Liver (tissue), 9 donors: ENCODE data around the gene CPNE5. TPM values are rescaled to one million over a fixed set of nuclear protein-coding genes. Genes with fewer than 3 reads are reported as not detected.

Experiments used
- DNase-seq: peaks from one replicate; pipeline ENCODE4 v3.0.0-alpha.2; 2017; ENCODE audit warnings: low spot score
- H3K27ac ChIP-seq, 2 donors: one replicate each; pipeline ENCODE4 v1.7.0; 2013; ENCODE audit warnings: inconsistent platforms in 2 of 2, low read length in 2 of 2, control low read depth in 1 of 2, low read depth in 1 of 2, mild to moderate bottlenecking in 1 of 2
- H3K27me3 ChIP-seq, 4 donors: one replicate each; pipeline versions ENCODE4 v1.6.1 to v1.7.0; 2013; ENCODE audit warnings: low read length in 3 of 4, inconsistent platforms in 1 of 4, mild to moderate bottlenecking in 1 of 4, moderate library complexity in 1 of 4; ENCODE audit not compliant: control insufficient read depth in 4 of 4, insufficient read depth in 4 of 4
- H3K36me3 ChIP-seq, 4 donors: one replicate each; pipeline versions ENCODE4 v1.6.1 to v1.7.0; 2013; ENCODE audit warnings: low read length in 3 of 4, mild to moderate bottlenecking in 3 of 4, low read depth in 1 of 4, moderate library complexity in 1 of 4; ENCODE audit not compliant: control insufficient read depth in 4 of 4, insufficient read depth in 3 of 4
- H3K4me1 ChIP-seq, 4 donors: one replicate each; pipeline versions ENCODE4 v1.6.1 to v1.7.0; 2013; ENCODE audit warnings: low read length in 3 of 4, mild to moderate bottlenecking in 3 of 4, moderate library complexity in 1 of 4; ENCODE audit not compliant: control insufficient read depth in 4 of 4, insufficient read depth in 4 of 4
- H3K4me3 ChIP-seq, 3 donors: one replicate each; pipeline versions ENCODE4 v1.6.1 to v1.7.0; 2013; ENCODE audit warnings: low read length in 3 of 3, control low read depth in 1 of 3, low read depth in 1 of 3, mild to moderate bottlenecking in 1 of 3
- H3K9ac ChIP-seq, 2 donors: one replicate each; pipeline ENCODE4 v1.7.0; 2013; ENCODE audit warnings: low read length in 2 of 2, mild to moderate bottlenecking in 2 of 2, moderate library complexity in 2 of 2, control low read depth in 1 of 2, low read depth in 1 of 2
- H3K9me3 ChIP-seq, 4 donors: one replicate each; pipeline versions ENCODE4 v1.6.1 to v1.7.0; 2013; ENCODE audit warnings: low read length in 3 of 4; ENCODE audit not compliant: control insufficient read depth in 4 of 4
- ATF3 ChIP-seq: IDR thresholded peaks from 2 replicates; pipeline ENCODE4 v1.6.1; 2016; ENCODE audit warnings: antibody characterized with exemption
- EGR1 ChIP-seq, 2 donors: IDR thresholded peaks; 2 replicates each; pipeline ENCODE4 v1.6.1; 2016 to 2018; ENCODE audit warnings: antibody characterized with exemption in 2 of 2, low read depth in 2 of 2
- FOXA2 ChIP-seq: IDR thresholded peaks from 2 replicates; pipeline ENCODE4 v1.6.1; 2016; ENCODE audit warnings: antibody characterized with exemption
- HNF4A ChIP-seq, 2 donors: conservative IDR thresholded peaks; 2 replicates each; pipeline ENCODE4 v1.6.1; 2016; ENCODE audit warnings: antibody characterized with exemption in 2 of 2, mild to moderate bottlenecking in 2 of 2
- HNF4G ChIP-seq: IDR thresholded peaks from 2 replicates; pipeline ENCODE4 v1.6.1; 2016; ENCODE audit warnings: antibody characterized with exemption
- JUND ChIP-seq, 2 donors: IDR thresholded peaks; 2 replicates each; pipeline ENCODE4 v1.6.1; 2016; ENCODE audit warnings: antibody characterized with exemption in 2 of 2
- MAX ChIP-seq: IDR thresholded peaks from 2 replicates; pipeline ENCODE4 v1.6.1; 2016; ENCODE audit warnings: antibody characterized with exemption
- RAD21 ChIP-seq, 2 donors: IDR thresholded peaks; 2 replicates each; pipeline ENCODE4 v1.6.1; 2016; ENCODE audit warnings: antibody characterized with exemption in 2 of 2, mild to moderate bottlenecking in 2 of 2
- REST ChIP-seq: IDR thresholded peaks from 2 replicates; pipeline ENCODE4 v1.6.1; 2016; ENCODE audit warnings: antibody characterized with exemption, mild to moderate bottlenecking
- RXRA ChIP-seq, 2 donors: IDR thresholded peaks; 2 replicates each; pipeline ENCODE4 v1.6.1; 2017 to 2018; ENCODE audit warnings: antibody characterized with exemption in 2 of 2, mild to moderate bottlenecking in 1 of 2
- TAF1 ChIP-seq: conservative IDR thresholded peaks from 2 replicates; pipeline ENCODE4 v1.6.1; 2016; ENCODE audit warnings: antibody characterized with exemption, mild to moderate bottlenecking
- ZBTB33 ChIP-seq: IDR thresholded peaks from 2 replicates; pipeline ENCODE4 v1.6.1; 2016; ENCODE audit warnings: antibody characterized with exemption
- WGBS: extraction: QIAGEN DNeasy Blood & Tissue Kit; methylation state at CpG from one replicate; pipeline ENCODE4 v1.1.7; 2013; 5-methylcytosine and 5-hydroxymethylcytosine counted together
- polyA plus RNA-seq, 2 donors: library from polyadenylated mRNA; stranded (reverse) in 1 of 2; unstranded in 1 of 2; fragments of 200-250 nt in 1 of 2; fragments of >200 nt in 1 of 2; fragmentation: Nextera tagmentation in 1 of 2; extraction: Ambion mirVana in 1 of 2; gene quantifications; one replicate each; pipeline versions ENCODE4 v1.2.1 to v1.2.3, GENCODE V29; 2013 to 2015
- total RNA-seq, 2 donors: library from RNA; depleted of rRNA; stranded (reverse); fragments of >200 nt; gene quantifications; one replicate each; pipeline ENCODE4 v1.2.3, GENCODE V29; 2014
- donor health status: healthy.
- donor health status: healthy.
- donor health status: healthy.
- donor health status: healthy.
- donor health status: healthy.

The CPNE5 gene
- total and polyA plus RNA-seq, 4 donors: 0.24 to 1.1 (median 0.44) TPM

GRCh38 chr6:36793296-36793912 lies 45.8 kb downstream of the CPNE5 start:
- 70% methylated on average over 9 of the region's 9 CpGs for WGBS
- no peak for DNase-seq

GRCh38 chr6:36791521-36792135 lies 47.6 kb downstream of the CPNE5 start:
- DNase-seq: no peak
- 72% methylated on average over 10 of the region's 10 CpGs for WGBS
- Histone ChIP-seq H3K27me3 (no peaks in the 10 kb centered on the region), H3K9ac (no peak overlapping the region), H3K27ac (no peak overlapping the region), H3K9me3 (no peaks in the 10 kb centered on the region), H3K36me3 (no peaks in the 10 kb centered on the region), H3K4me3 (no peak overlapping the region), H3K4me1 (no peaks in the 10 kb centered on the region)
- TF ChIP-seq ZBTB33 (no peak), JUND (IDR thresholded peaks at IDR 0.05) (no peak), RAD21 (IDR thresholded peaks at IDR 0.05) (no peak), REST (no peak)

More at GRCh38 chr6:36793296-36793912, 45.8 kb downstream of the CPNE5 start:
- H3K4me3 ChIP-seq: no peak overlapping the region
- TF ChIP-seq MAX (no peak), EGR1 (IDR thresholded peaks at IDR 0.05; ENCODE audit: low read depth in 2 of 2) (no peak)
- no peak overlapping the region for H3K9ac ChIP-seq
- no peaks in the 10 kb centered on the region for H3K9me3 ChIP-seq
- no peak overlapping the region for H3K27ac ChIP-seq
- no peaks in the 10 kb centered on the region for H3K27me3 ChIP-seq
- no peaks in the 10 kb centered on the region for H3K36me3 ChIP-seq
- H3K4me1 ChIP-seq: no peaks in the 10 kb centered on the region

- DNase-seq: no peak
- Histone ChIP-seq H3K27ac (no peak overlapping the region), H3K4me1 (no peaks in the 10 kb centered on the region), H3K27me3 (no peaks in the 10 kb centered on the region), H3K9ac (no peak overlapping the region), H3K36me3 (no peaks in the 10 kb centered on the region), H3K9me3 (no peaks in the 10 kb centered on the region), H3K4me3 (no peak overlapping the region)
- 85% methylated on average over 2 of the region's 2 CpGs for WGBS
- TF ChIP-seq TAF1 (no peak), RXRA (IDR thresholded peaks at IDR 0.05) (no peak), FOXA2 (no peak), EGR1 (IDR thresholded peaks at IDR 0.05; ENCODE audit: low read depth in 2 of 2) (no peak), ATF3 (no peak), REST (no peak), HNF4A (conservative IDR thresholded peaks at IDR 0.05) (no peak), RAD21 (IDR thresholded peaks at IDR 0.05) (no peak), HNF4G (no peak), ZBTB33 (no peak)
These were observed 48.2 kb downstream of the CPNE5 start for GRCh38 chr6:36791085-36791484.
